ENCODE data around the gene ADGRG4.
"Not testable (repeated sequence)": the region's sequence is repeated elsewhere in the genome, so short reads cannot be mapped to it uniquely, and the experiment has no call there.

ADGRG4 gene

DNA sequence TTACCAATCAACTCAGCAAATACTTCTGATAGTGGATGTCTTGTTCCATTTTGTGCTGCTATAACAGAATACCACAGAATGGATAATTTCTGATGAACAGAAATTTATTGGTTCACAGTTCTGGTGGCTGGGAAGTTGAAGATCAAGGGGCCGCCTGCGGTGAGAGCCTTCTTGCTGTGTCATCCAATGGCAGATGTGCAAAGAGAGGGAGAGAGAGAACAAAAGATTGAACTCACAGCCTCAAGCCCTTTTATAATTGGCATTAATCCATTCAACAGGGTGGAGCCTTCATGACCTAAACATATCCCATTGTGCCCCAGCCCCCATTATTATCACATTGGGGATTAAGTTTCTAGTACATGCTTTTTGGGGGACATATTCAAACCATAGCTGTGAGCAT, 86.1 kb downstream of the ADGRG4 start:
- no peak for DNase-seq

DNA sequence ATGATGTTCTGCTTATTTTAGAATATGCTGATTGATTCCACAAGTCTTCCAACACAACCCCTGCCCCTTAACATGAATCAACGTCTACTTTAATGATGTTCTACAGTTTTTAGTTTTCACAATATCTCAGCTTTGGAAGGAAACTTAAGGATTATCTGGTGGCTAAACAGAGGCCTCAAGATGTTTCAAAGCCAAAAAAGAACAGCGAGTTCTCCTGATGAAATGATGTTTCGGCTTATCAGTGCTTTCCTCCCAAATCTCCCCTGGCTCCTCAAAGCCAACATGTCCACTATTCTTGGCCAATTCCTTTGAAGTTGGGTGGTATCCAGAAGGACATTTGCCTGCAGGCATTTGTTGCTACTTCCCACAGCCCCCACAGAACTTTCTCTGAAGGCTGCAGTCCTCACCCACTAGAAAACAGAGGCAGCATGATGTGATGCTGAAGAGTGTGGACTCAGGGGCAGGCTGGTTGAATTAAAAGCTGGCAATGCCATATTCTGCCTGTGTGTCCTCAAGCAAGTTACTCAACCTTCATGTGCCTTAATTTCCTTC, 87.3 kb downstream of the ADGRG4 start:
- DNase-seq: no peak

DNA sequence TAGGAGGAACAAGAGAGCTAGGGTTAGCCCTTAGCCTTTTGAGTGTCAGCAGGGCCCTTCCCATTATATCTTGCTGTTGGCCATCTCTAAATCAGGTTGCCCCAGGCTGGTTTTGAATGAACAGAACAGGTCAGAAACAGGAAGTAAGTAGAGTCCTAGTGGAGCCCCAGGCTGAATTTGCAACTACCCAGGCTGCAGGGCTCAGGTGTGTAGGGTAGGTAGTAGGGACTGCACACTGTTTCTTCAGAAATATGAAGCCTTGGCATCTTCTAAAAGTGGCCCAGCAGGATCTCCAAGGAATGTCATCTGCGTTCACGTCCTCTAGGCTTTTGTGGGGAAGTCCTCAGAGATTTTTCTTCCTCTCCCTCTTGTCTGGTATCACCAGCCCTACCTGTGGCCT, 90.2 kb downstream of the ADGRG4 start:
- no peak for DNase-seq

DNA sequence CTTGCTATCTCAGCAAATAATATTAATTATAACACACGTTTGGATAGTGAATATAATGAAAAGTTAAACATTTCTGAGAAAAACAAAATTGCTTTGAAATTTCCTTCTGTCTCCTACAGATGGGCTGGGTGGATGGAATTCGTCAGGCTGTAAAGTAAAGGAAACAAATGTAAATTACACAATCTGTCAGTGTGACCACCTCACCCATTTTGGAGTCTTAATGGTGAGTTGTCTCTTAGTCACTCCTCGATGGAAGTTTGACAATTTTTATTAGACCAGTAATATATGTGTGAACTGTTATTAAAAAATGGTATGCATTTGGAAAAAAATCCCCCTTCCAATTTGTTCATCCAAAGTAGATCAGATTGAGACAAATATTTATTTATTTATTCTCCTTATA, 94.5 kb downstream of the ADGRG4 start:
- DNase-seq: no peak

DNA sequence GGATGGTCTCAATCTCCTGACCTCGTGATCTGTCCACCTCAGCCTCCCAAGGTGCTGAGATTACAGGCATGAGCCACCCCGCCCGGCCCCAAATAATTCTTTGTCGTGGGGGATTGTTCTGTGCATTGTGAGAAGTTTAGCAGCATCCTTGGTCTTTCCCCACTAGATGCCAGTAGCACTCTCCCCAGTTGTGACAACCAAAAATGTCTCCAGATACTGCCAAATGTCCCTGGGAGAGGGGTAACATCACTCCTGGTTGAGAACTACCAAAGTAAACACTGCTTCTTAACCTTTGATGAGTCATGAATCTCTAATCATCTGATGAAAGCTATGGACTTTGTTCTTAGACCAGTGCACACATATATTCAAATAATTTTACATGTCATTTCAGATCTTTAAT, 96.2 kb downstream of the ADGRG4 start:
- no peak for DNase-seq

DNA sequence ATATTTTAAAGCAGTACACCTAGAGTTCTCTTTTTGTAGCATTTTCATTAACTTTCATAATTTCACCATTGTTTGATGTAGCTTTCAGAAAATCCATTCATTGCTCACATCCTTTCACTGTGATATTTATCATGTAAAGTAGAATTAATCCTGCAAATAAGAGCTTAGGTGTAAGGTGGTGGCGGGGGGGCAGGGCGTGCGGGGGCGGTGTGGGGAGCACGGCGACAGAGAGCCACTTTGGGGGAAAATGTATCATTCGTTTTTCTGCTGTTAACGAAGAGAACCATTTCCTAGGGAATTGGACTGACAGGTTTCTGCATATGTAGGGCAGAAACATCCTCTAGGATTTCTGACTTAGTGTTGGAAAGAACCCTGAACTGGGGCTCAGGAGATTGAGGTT, 104.4 kb downstream of the ADGRG4 start:
- no peak for DNase-seq

DNA sequence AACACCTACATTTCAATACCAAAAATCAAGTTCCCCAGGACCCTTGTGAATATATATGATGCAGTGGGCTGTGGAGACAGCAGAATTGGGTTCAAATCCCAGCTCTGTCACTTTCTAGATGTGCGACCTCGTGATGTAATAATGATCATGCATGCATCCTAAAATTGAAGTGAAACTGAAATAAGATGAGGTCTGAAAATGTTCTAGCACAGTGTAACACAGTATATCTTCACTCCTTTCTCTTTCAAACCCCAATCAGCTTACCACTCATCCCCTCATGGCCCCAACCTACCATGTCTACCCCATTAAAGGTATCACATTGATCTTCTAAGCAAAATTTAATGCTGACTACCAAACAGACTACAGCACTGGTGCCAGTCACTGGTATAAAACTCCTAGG, 117.0 kb downstream of the ADGRG4 start:
- DNase-seq: no peak

DNA sequence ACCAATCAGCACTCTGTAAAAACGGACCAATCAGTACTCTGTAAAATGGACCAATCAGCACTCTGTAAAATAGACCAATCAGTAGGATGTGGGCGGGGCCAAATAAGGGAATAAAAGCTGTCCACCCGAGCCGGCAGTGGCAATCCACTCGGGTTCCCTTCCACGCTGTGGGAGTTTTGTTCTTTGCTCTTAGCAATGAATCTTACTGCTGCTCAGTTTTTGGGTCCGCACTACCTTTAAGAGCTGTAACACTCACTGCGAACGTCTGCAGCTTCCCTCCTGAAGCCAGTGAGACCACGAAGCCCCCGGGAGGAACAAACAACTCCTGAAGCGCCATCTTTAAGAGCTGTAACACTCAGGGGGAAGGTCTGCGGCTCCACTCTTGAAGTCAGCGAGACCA, 120.6 kb downstream of the ADGRG4 start:
- DNase-seq: no peak

GRCh38 chrX:136423724-136424123, 123.0 kb downstream of the ADGRG4 start:
- no peak for DNase-seq

DNA sequence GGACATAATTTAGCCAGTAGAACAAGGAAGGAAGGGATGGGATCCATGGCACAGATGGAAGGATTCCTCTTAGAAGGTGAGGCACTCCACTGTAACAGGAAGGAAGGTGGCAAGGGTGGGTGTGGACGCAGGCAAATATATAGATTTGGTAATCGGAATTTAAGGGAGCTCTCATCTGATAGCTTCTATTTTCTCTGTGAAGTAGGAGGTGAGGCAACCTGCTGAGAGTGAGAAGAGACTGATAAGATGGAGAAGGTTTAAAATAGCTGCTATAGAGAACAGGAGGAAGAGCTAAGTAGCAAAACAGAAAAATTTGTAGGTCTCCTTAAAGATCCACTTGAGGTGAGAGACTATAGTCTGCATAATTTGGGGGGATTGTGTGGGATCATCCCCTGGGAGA, 125.2 kb downstream of the ADGRG4 start:
- no peak for DNase-seq

DNA sequence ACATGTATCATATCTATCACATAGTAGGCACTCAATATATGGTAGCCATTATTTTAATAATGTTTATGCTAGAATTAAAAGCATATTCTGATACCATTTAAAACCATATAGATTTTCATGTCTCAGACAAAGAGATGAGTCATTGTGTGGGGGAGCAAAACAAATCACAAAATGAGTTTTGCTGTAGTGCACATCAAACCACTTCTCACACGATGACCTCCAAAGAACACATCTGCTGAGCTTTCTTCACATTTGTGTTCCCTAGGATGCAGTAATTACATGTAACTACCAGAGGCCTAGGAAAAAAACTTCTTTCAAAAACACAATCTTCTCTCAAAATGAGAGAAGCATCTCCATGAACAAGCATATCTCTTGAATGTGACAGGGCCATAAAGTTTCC, 130.9 kb downstream of the ADGRG4 start:
- no peak for DNase-seq

DNA sequence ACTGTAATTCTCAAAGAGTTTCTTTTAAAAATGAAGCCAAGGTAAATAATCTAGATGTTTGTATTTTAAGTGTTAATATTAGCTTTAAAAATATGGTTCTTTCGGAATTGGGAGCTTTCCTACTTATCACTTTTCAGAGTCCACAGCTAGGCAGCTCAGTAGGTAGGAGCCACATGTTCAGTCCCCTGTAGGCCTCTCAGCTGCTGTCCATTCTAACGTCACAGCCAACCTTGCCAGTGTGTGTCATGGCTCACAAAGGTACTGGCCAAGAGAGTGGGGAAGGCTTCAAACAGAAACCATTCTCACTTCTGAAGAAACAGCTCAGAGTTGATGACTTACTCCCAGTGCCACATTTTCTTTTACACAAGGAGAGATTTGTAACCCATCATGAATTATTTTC, 137.0 kb downstream of the ADGRG4 start:
- no peak for DNase-seq

DNA sequence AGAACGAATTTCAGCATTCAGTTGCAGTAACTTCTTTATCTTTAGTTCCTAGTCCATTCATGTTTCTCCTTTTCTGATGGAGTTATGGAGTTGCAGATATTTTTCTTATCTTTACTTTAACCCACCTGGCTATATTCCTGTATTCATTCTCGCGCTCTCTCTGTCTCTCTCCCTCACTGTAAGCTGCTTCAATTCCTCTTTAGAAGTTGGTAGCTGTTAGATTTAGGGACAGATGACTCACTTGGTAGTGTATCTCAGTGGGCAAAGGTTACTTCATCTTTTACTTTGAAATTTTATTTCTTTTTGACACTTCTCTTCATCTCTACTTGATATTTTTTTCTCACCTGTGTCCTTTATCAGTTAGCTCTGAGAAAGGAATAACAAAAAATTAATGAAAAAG, 137.4 kb downstream of the ADGRG4 start:
- no peak for DNase-seq

DNA sequence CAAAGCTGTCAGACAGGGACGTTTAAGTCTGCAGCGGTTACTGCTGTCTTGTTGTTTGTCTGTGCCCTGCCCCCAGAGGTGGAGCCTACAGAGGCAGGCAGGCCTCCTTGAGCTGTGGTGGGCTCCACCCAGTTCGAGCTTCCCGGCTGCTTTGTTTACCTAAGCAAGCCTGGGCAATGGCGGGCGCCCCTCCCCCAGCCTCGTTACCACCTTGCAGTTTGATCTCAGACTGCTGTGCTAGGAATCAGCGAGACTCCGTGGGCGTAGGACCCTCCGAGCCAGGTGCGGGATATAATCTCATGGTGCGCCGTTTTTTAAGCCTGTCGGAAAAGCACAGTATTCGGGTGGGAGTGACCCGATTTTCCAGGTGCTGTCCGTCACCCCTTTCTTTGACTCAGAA, 144.9 kb downstream of the ADGRG4 start:
- DNase-seq: not testable (repeated sequence)

DNA sequence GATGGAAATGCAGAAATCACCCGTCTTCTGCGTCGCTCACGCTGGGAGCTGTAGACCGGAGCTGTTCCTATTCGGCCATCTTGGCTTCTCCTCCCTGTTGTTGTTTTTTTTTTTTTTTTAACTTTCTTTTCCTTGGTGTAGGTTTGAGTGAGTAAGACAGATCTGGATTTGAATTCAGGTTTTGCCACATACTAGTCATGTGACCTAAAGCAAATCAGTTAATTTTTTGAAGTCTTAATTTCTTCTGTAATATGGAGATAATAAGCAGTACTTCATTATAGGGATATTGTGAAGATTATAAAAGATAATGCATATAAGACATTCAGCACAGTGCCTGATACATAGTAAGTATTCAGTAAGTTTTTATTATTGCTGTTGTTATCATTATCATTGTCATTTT, 145.4 kb downstream of the ADGRG4 start:
- no peak for DNase-seq

- DNase-seq: no peak
Measured at GRCh38 chrX:136447308-136447707, 146.5 kb downstream of the ADGRG4 start.

- DNase-seq: no peak
Measured at GRCh38 chrX:136447968-136448367, 147.2 kb downstream of the ADGRG4 start.

DNA sequence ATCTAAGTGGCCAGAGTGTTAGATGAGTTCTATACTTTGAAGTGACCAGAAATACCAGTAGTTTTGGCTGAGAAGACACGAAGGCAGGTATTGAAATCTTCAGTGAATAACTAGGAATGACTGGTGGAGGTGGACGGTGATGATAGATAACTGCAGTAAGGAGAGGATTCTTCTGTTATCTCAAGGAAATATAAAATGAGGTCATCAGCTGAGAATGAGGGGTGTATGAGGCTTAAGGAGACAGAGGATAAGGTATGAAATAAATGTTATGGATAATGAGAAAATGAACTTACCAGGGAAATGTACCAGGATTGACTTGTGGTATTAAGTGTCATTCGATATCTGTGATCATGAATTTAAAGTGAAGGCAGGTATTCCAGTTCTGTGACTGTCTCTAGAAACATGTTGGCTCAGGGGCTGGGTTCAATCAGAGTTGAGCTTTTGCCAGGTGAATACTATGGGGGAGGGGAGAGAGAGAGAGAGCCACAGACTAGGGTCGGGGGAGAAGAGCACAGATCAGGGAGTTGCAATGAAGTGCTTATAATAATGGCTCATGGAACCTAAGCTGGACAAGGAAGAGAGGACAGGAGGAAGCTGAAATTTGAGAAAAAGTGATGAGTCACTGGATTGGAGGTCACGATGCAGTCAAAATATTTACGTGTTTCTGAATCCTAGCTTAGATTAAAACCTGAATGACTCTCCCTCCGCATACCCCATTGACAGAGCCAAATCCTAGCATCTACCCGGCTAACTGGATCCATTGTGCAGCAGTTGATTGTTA, 149.5 kb downstream of the ADGRG4 start:
- no peak for DNase-seq

DNA sequence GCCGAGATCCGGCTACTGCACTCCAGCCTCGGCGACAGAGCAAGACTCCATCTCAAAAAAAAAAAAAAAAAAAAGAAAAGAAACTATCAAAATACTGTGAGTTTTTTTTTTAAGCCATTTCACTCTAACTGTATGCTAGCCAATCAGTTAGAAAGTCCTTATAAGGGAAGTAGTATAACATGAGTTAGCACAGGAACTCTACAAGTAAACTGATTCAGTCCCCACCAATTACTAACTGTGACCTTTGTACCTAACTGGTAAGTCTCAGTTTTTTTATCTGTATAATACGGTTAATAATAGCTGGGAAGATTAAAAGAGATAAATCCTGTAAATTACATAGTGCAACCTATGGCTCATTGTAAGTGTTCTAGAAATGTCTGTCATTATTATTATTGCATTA, 151.9 kb downstream of the ADGRG4 start:
- DNase-seq: no peak

DNA sequence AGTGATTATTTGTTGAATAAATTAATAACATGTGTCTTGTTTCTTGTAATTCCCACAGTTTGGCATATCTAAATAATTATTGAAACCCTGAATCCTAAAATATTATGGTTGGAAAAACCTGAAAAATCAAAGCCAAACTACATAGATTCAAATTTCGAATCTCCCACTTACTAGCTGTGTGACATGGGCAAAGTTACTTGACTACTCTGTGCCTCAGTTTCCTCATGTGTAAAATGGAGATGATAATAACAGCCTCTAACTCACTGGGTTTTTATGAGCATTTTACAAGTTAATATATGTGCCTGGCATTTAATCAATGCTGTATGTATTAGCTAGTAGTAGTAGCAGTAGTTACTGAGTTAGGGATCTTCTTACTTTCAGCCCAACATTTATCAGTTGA, 152.4 kb downstream of the ADGRG4 start:
- DNase-seq: no peak

GRCh38 chrX:136453771-136454170, 153.0 kb downstream of the ADGRG4 start:
- DNase-seq: no peak

- DNase-seq: no peak
Measured at GRCh38 chrX:136456133-136456532, 155.4 kb downstream of the ADGRG4 start.

DNA sequence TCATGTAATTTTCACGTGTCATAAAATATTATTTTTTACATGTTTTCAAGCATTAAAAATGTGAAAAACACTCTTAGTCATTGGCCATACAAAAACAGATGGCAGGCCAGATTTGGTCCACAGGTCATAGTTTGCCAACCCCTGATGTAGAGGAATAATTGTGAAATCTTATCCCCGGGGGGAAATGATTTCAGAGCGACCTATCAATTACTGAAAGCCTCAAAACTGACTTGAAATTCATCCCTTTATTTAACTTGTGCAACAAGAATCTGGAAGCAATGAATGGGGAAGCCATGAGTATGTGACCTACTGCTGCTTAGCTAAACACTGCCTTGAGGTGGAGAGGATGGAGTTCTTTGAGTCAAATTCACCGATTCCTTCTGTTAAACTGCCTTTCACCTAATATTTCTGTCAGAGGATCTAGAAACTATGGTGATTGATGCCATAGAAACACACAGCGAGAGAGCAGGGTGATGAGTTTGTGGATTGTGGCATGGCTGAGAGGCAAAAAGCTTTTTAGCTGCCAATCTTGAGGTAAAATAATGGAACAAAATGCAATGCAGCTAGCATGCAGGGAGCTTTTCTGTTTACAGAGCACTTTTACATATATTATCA, 156.6 kb downstream of the ADGRG4 start:
- no peak for DNase-seq

- DNase-seq: no peak
Measured at GRCh38 chrX:136464589-136464988, 163.8 kb downstream of the ADGRG4 start.

Measured in stimulated activated CD4-positive, alpha-beta T cell treated with anti-CD3 and anti-CD28 coated beads, Interleukin-4, amount 100 ng/mL, for 1 hour (primary cell).